SK-N-SH (cell line): Measurements from ENCODE around the gene PCP2. TPM values are rescaled to one million over a fixed set of nuclear protein-coding genes. Genes with fewer than 3 reads are reported as not detected.

Source experiments
- CTCF ChIA-PET: fragments of 300-600, 350-600 bp; formaldehyde crosslinking; extraction: SDS; loops from one replicate; lab custom pipeline; 2021; lab: Yijun Ruan, JAX
- POLR2A ChIA-PET: fragments of 350-600 bp; sonication (Branson Sonifier 250); formaldehyde crosslinking; extraction: SDS; loops from one replicate; lab custom pipeline; 2020; ENCODE audit warnings: antibody characterized with exemption, inconsistent platforms; lab: Yijun Ruan, JAX
- DNase-seq: peaks from one replicate; pipeline ENCODE4 v3.0.0; 2012
- H2AFZ ChIP-seq: fragments of 200-600 bp; sonication (generic); 2 replicates; pipeline ENCODE4 v1.8.1; 2016; ENCODE audit warnings: antibody characterized with exemption, mild to moderate bottlenecking, low read depth
- H3F3A ChIP-seq: fragments of 200-600 bp; sonication (generic); replicated peaks from 2 replicates; pipeline ENCODE3; 2016; ENCODE audit warnings: antibody characterized with exemption, mild to moderate bottlenecking; ENCODE audit not compliant: insufficient read depth
- H3K27ac ChIP-seq, 2 experiments: fragments of 200-500 bp in 1 of 2; fragments of 200-600 bp in 1 of 2; sonication (Bioruptor generic) in 1 of 2; sonication (generic), shearing (Covaris generic) in 1 of 2; 2 replicates each; pipeline versions ENCODE4 v1.5.1 to v1.6.1; 2014 to 2016; ENCODE audit warnings: low read depth in 2 of 2, inconsistent platforms in 1 of 2, low read length in 1 of 2, mild to moderate bottlenecking in 1 of 2, mixed read lengths in 1 of 2
- H3K27me3 ChIP-seq: fragments of 200-600 bp; sonication (generic), shearing (Covaris generic); 2 replicates; pipeline ENCODE4 v1.6.1; 2016; ENCODE audit warnings: mixed run types; ENCODE audit not compliant: insufficient read depth
- H3K36me3 ChIP-seq, 2 experiments: fragments of 200-500 bp in 1 of 2; fragments of 200-600 bp in 1 of 2; sonication (Bioruptor generic) in 1 of 2; sonication (generic) in 1 of 2; replicated peaks in 1 of 2; 2 replicates each; pipeline versions ENCODE3 to v1.5.1; 2014 to 2016; ENCODE audit warnings: low read length in 1 of 2, mild to moderate bottlenecking in 1 of 2; ENCODE audit not compliant: insufficient read depth in 2 of 2, control insufficient read depth in 1 of 2
- H3K4me1 ChIP-seq, 2 experiments: fragments of 200-500 bp in 1 of 2; fragments of 200-600 bp in 1 of 2; sonication (Bioruptor generic) in 1 of 2; sonication (generic), shearing (Covaris generic) in 1 of 2; 2 replicates each; pipeline versions ENCODE4 v1.5.1 to v1.6.1; 2014 to 2016; ENCODE audit warnings: low read depth in 1 of 2, low read length in 1 of 2, mixed run types in 1 of 2; ENCODE audit not compliant: insufficient read depth in 2 of 2, control insufficient read depth in 1 of 2
- H3K4me2 ChIP-seq: fragments of 200-600 bp; sonication (generic), shearing (Covaris generic); 2 replicates; pipeline ENCODE4 v1.6.1; 2017; ENCODE audit warnings: mixed run types
- H3K4me3 ChIP-seq, 2 experiments: fragments of 200-500 bp in 1 of 2; fragments of 200-600 bp in 1 of 2; sonication (Bioruptor generic) in 1 of 2; sonication (generic), shearing (Covaris generic) in 1 of 2; 2 replicates each; pipeline versions ENCODE4 v1.5.1 to v1.8.1; 2014 to 2016; ENCODE audit warnings: low read depth in 2 of 2, inconsistent platforms in 1 of 2, low read length in 1 of 2, mild to moderate bottlenecking in 1 of 2, mixed read lengths in 1 of 2, moderate library complexity in 1 of 2
- H3K79me2 ChIP-seq: fragments of 200-600 bp; sonication (generic); 2 replicates; pipeline ENCODE4 v1.8.1; 2017; ENCODE audit warnings: mild to moderate bottlenecking; ENCODE audit not compliant: insufficient read depth
- H3K9ac ChIP-seq: fragments of 200-600 bp; sonication (generic); 2 replicates; pipeline ENCODE4 v1.6.1; 2017; ENCODE audit warnings: mixed run types
- H3K9me2 ChIP-seq: fragments of 200-600 bp; sonication (generic); 2 replicates; pipeline ENCODE4 v1.6.1; 2017; ENCODE audit warnings: mixed run types
- H3K9me3 ChIP-seq: fragments of 200-600 bp; sonication (generic); 2 replicates; pipeline ENCODE4 v1.6.1; 2017; ENCODE audit warnings: mixed run types, mild to moderate bottlenecking, moderate library complexity
- H4K20me1 ChIP-seq: fragments of 200-600 bp; sonication (generic); 2 replicates; pipeline ENCODE4 v1.6.1; 2017; ENCODE audit warnings: mild to moderate bottlenecking, mixed run types; ENCODE audit not compliant: insufficient read depth
- CTCF ChIP-seq: fragments of 200-600 bp; sonication (generic); IDR thresholded peaks from 2 replicates; pipeline ENCODE4 v1.6.1; 2017; ENCODE audit warnings: antibody characterized with exemption, mild to moderate bottlenecking, moderate library complexity
- FOSL2 ChIP-seq: IDR thresholded peaks from 2 replicates; pipeline ENCODE4 v1.4.0; 2012; ENCODE audit warnings: low read depth, mild to moderate bottlenecking, moderate library complexity, borderline replicate concordance
- FOXJ3 ChIP-seq: sonication (generic); formaldehyde crosslinking; IDR thresholded peaks from 2 replicates; pipeline ENCODE4 v1.5.1; 2020; ENCODE audit warnings: mild to moderate bottlenecking, missing genetic modification reagents
- NFIC ChIP-seq: IDR thresholded peaks from 2 replicates; pipeline ENCODE4 v1.4.0; 2012; ENCODE audit warnings: borderline replicate concordance
- NRF1 ChIP-seq: IDR thresholded peaks from 2 replicates; pipeline ENCODE4 v1.6.1; 2012; ENCODE audit warnings: low read depth, mild to moderate bottlenecking, low read length
- PBX3 ChIP-seq: IDR thresholded peaks from 2 replicates; pipeline ENCODE4; 2012
- POLR2AphosphoS5 ChIP-seq: IDR thresholded peaks from 2 replicates; pipeline ENCODE4 v1.6.1; 2012; ENCODE audit warnings: low read depth, low read length
- RAD21 ChIP-seq: IDR thresholded peaks from 2 replicates; pipeline ENCODE4 v1.6.1; 2012; ENCODE audit warnings: mild to moderate bottlenecking, low read length
- TEAD4 ChIP-seq: IDR thresholded peaks from 2 replicates; pipeline ENCODE4 v1.4.0; 2012; ENCODE audit warnings: mild to moderate bottlenecking, borderline replicate concordance; ENCODE audit not compliant: insufficient read depth
- USF1 ChIP-seq: IDR thresholded peaks from 2 replicates; pipeline ENCODE4 v1.4.0; 2012; ENCODE audit warnings: low read depth, borderline replicate concordance
- ZBTB33 ChIP-seq: IDR thresholded peaks from 2 replicates; pipeline ENCODE4 v1.4.0; 2012; ENCODE audit warnings: low read depth, borderline replicate concordance
- WGBS: methylation state at CpG from one replicate; pipeline ENCODE4 v1.1.6; 2017; ENCODE audit warnings: low lambda C conversion rate; 5-methylcytosine and 5-hydroxymethylcytosine counted together
- polyA plus RNA-seq, 3 experiments: library from polyadenylated mRNA; depleted of rRNA; stranded (reverse); fragments of >200 nt; gene quantifications; 2 replicates each; pipeline ENCODE4 v1.2.3, GENCODE V29; 2012

The PCP2 gene
- polyA plus RNA-seq, 1 of the 3 experiments (the other 2 are of a cell fraction), result not detected

- DNase-seq, result peak; percentile 78
- no peaks in the 10 kb centered on the region for H3F3A ChIP-seq
Observed at GRCh38 chr19:7605490-7606222, 27.9 kb downstream of the PCP2 start.

GRCh38 chr19:7603919-7604318, 29.6 kb downstream of the PCP2 start:
- ChIA-PET POLR2A (no interaction called here), CTCF (interaction anchor here (1.8 to 2.9 kb wide), 3 partner anchors 35 to 77 kb away, joined by 5 to 9 read pairs (median 5); partner anchors contain the start of gene TRAPPC5)
- peaks cover 0 to 8% of the 10 kb centered on the region in 2 experiments; a peak in 1 of 4 replicates for H3K4me1 ChIP-seq
- H3K9ac ChIP-seq, result no peak overlapping the region
- no peaks in the 10 kb centered on the region for H3K27me3 ChIP-seq
- no peak for DNase-seq
- no peaks in the 10 kb centered on the region for H4K20me1 ChIP-seq
- 67% methylated on average over 5 of the region's 9 CpGs for WGBS
- H3K79me2 ChIP-seq, result no peaks in the 10 kb centered on the region
- no peak overlapping the region for H3K4me2 ChIP-seq
- H3K27ac ChIP-seq, result no peak overlapping the region
- H2AFZ ChIP-seq, result no peak overlapping the region
- H3K9me2 ChIP-seq, result no peaks in the 10 kb centered on the region
- H3K36me3 ChIP-seq, result no peaks in the 10 kb centered on the region
- no peaks in the 10 kb centered on the region for H3K9me3 ChIP-seq
- H3K4me3 ChIP-seq, result no peak overlapping the region
- H3F3A ChIP-seq, result no peaks in the 10 kb centered on the region
- TF ChIP-seq RAD21, result no peak
- TF ChIP-seq NRF1, result no peak
- no peak for TF ChIP-seq CTCF
- no peak for TF ChIP-seq POLR2AphosphoS5
- TF ChIP-seq ZBTB33, result no peak
- no peak for TF ChIP-seq USF1
- no peak for TF ChIP-seq FOXJ3 (CRISPR knock-in tag)
- TF ChIP-seq NFIC, result no peak
- no peak for TF ChIP-seq TEAD4
- TF ChIP-seq FOSL2, result no peak

More at GRCh38 chr19:7605490-7606222, 27.9 kb downstream of the PCP2 start:
- Histone ChIP-seq H3K27ac (no peak overlapping the region; a peak in 1 of 4 replicates), H2AFZ (no peak overlapping the region), H3K4me2 (no peak overlapping the region), H3K9me3 (no peaks in the 10 kb centered on the region), H4K20me1 (no peaks in the 10 kb centered on the region), H3K36me3 (no peaks in the 10 kb centered on the region), H3K9ac (no peak overlapping the region), H3K9me2 (no peaks in the 10 kb centered on the region), H3K4me3 (no peak overlapping the region), H3K4me1 (peaks cover 0 to 8% of the 10 kb centered on the region in 2 experiments; a peak in 1 of 4 replicates), H3K79me2 (no peaks in the 10 kb centered on the region), H3K27me3 (no peaks in the 10 kb centered on the region)
- ChIA-PET POLR2A (interaction anchor here (0.9 to 2.5 kb wide), 4 partner anchors 9 to 37 kb away, joined by 5 to 11 read pairs (median 7); partner anchors contain the start of genes CAMSAP3, PET100 and XAB2), CTCF (interaction anchor here (0.9 to 2.9 kb wide), 4 partner anchors 12 to 75 kb away, joined by 5 to 9 read pairs (median 5); partner anchors contain the start of gene TRAPPC5)
- 72% methylated on average over 13 of the region's 14 CpGs for WGBS
- peak; percentile 51 for TF ChIP-seq PBX3
- no peak for TF ChIP-seq ZBTB33
